Body of pancreas (tissue), 4 donors: ENCODE measurements around the gene NUDT3.
"Not testable (repeated sequence)": the region's sequence is repeated elsewhere in the genome, so short reads cannot be mapped to it uniquely, and the experiment has no call there.

ENCODE experiments used
- POLR2A ChIP-seq, 3 donors: fragments of 450-650 bp; IDR thresholded peaks; one replicate each; pipeline ENCODE4 v1.6.1; 2016; ENCODE audit warnings: antibody characterized with exemption in 3 of 3, mild to moderate bottlenecking in 2 of 3
- TF ChIP-seq, protein P1 (sequence below), 7 experiments: fragments of 450-650 bp in 4 of 7; fragments of 200-600 bp in 3 of 7; sonication (generic) in 3 of 7; IDR thresholded peaks; one replicate each; pipeline ENCODE4 v1.5.1; 2016 to 2019; ENCODE audit warnings: antibody characterized with exemption in 7 of 7

DNA sequence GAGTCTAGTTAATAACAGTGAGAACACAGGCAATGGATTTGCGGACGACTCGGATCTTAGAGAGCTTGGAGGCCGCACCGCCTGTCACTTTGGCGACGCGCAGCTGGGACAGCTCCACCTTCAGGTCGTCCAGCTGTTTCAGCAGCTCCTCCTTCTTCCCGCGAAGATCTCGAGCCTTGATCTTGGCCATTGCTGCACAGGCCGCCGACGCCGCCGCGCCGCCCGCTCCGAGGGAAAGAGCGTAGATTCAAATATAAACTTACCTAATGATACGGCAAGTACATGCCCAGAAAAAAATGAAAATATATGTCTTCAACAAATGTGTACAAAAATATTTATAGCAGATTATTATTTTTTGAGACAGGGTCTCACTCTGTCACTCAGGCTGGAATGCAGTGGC is 129.0 kb downstream of the NUDT3 start:
- TF ChIP-seq, protein P1, sequence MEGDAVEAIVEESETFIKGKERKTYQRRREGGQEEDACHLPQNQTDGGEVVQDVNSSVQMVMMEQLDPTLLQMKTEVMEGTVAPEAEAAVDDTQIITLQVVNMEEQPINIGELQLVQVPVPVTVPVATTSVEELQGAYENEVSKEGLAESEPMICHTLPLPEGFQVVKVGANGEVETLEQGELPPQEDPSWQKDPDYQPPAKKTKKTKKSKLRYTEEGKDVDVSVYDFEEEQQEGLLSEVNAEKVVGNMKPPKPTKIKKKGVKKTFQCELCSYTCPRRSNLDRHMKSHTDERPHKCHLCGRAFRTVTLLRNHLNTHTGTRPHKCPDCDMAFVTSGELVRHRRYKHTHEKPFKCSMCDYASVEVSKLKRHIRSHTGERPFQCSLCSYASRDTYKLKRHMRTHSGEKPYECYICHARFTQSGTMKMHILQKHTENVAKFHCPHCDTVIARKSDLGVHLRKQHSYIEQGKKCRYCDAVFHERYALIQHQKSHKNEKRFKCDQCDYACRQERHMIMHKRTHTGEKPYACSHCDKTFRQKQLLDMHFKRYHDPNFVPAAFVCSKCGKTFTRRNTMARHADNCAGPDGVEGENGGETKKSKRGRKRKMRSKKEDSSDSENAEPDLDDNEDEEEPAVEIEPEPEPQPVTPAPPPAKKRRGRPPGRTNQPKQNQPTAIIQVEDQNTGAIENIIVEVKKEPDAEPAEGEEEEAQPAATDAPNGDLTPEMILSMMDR (IDR thresholded peaks at IDR 0.05) = not testable (repeated sequence)
- TF ChIP-seq POLR2A (IDR thresholded peaks at IDR 0.05) = not testable (repeated sequence)
